Endothelial cell (in vitro differentiated cells): Measurements from ENCODE around the gene LCOR. TPM values are rescaled to one million over a fixed set of nuclear protein-coding genes. Genes with fewer than 3 reads are reported as not detected.

Experiments used
- DNase-seq: peaks from one replicate; pipeline ENCODE4 v3.0.0; 2021; ENCODE audit warnings: low spot score
- H3K27ac Mint-ChIP-seq: one replicate; pipeline ENCODE4 v1.8.0; 2021; ENCODE audit warnings: mixed read lengths, inconsistent platforms; ENCODE audit not compliant: unreplicated experiment
- H3K27me3 Mint-ChIP-seq: one replicate; pipeline ENCODE4 v1.8.0; 2021; ENCODE audit warnings: mild to moderate bottlenecking, moderate library complexity, mixed read lengths, inconsistent platforms; ENCODE audit not compliant: unreplicated experiment
- H3K36me3 Mint-ChIP-seq: one replicate; pipeline ENCODE4 v1.8.0; 2021; ENCODE audit warnings: mild to moderate bottlenecking, low read depth, mixed read lengths, inconsistent platforms; ENCODE audit not compliant: unreplicated experiment
- H3K4me1 Mint-ChIP-seq: one replicate; pipeline ENCODE4 v1.8.0; 2021; ENCODE audit warnings: mild to moderate bottlenecking, mixed read lengths, inconsistent platforms; ENCODE audit not compliant: unreplicated experiment
- H3K4me3 Mint-ChIP-seq: one replicate; pipeline ENCODE4 v1.8.0; 2021; ENCODE audit warnings: mild to moderate bottlenecking, mixed read lengths, inconsistent platforms; ENCODE audit not compliant: unreplicated experiment
- H3K9me3 Mint-ChIP-seq: one replicate; pipeline ENCODE4 v1.8.0; 2021; ENCODE audit warnings: mixed read lengths, inconsistent platforms; ENCODE audit not compliant: unreplicated experiment
- total RNA-seq: library from RNA; stranded (reverse); fragmentation: NEBNext Ultra II Directional; extraction: Animal tissue kit (Norgen Biotek cat#: 25700); gene quantifications from one replicate; pipeline ENCODE4 v1.2.1, GENCODE V29; 2021; ENCODE audit not compliant: unreplicated experiment
- TF ChIP-seq, protein P1 (sequence below): fragments of 200-600 bp; sonication (generic); IDR thresholded peaks from one replicate; pipeline ENCODE4 v1.5.0; 2021; ENCODE audit warnings: antibody characterized with exemption; ENCODE audit not compliant: unreplicated experiment

Gene LCOR
- total RNA-seq, 1 donor from 2014 or later, result 36.6 TPM

DNA sequence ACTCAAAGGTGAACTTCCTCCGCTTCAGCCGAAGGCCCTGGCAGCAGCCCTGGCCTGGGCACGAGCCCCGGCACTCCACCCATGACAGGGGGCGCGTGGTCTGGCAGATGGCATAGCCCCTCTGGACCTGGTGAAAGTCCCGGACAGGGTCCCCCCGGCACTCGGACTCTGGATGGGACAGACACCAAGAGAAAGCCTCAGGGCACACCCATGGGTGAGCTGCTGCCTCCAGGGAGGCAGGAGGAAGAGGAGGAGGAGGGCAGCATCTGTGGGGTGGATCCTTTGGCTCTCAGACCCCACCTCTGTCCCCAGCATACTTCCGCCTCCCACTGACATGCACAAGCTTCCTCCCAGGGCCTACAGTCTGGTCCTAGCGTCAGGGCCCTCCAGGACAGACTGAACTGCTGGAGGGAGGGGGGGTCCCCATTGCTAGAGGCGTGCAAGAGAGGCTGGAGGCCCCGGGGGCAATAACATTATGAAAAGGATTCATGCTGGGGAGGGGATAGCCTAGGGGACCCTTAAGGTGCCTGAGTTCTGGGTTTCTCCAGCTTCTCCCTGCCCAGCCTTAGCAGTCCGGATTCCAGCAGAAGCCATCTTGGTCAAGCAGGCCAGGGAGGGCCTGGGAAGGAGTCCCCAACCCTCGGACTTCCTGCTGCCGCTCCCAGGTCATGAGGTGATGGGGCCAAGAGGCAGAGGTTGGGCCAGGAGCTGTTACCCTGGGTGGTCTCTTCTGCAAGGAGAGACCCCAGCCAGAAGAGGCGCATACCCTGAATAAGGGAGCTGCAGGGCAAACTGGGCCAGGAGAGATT lies 169.3 kb downstream of the LCOR start:
- H3K27ac Mint-ChIP-seq, result no peak overlapping the region
- H3K27me3 Mint-ChIP-seq, result peaks cover 8% of the 10 kb centered on the region
- H3K4me1 Mint-ChIP-seq, result peaks cover 11% of the 10 kb centered on the region
- TF ChIP-seq, protein P1, sequence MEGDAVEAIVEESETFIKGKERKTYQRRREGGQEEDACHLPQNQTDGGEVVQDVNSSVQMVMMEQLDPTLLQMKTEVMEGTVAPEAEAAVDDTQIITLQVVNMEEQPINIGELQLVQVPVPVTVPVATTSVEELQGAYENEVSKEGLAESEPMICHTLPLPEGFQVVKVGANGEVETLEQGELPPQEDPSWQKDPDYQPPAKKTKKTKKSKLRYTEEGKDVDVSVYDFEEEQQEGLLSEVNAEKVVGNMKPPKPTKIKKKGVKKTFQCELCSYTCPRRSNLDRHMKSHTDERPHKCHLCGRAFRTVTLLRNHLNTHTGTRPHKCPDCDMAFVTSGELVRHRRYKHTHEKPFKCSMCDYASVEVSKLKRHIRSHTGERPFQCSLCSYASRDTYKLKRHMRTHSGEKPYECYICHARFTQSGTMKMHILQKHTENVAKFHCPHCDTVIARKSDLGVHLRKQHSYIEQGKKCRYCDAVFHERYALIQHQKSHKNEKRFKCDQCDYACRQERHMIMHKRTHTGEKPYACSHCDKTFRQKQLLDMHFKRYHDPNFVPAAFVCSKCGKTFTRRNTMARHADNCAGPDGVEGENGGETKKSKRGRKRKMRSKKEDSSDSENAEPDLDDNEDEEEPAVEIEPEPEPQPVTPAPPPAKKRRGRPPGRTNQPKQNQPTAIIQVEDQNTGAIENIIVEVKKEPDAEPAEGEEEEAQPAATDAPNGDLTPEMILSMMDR, result no peak
- H3K4me3 Mint-ChIP-seq, result no peak overlapping the region
- H3K9me3 Mint-ChIP-seq, result no peaks in the 10 kb centered on the region
- H3K36me3 Mint-ChIP-seq, result no peaks in the 10 kb centered on the region
- DNase-seq, result no peak

DNA sequence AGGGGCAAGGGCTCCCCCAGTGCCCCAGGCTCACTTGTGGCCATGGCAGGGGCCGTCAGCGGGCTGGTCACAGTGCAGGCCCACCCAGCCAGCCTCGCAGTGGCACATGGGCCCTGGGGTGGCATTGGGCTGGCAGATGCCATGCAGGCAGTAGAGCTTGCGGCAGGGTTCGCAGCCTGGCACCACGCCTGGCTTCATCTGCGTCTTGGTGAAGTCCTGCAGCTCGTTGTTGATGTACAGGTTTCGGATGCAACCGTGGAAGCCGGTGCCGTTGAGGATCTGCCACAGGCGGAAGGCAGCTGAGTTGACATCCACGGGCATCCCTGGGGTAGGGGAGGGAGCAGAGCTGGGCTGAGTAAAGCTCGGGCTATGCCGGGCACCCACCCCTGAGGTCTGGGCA lies 170.6 kb downstream of the LCOR start:
- Mint-ChIP-seq H3K9me3 (no peaks in the 10 kb centered on the region), H3K36me3 (no peaks in the 10 kb centered on the region), H3K4me1 (peaks cover 2% of the 10 kb centered on the region), H3K27ac (no peak overlapping the region), H3K4me3 (no peak overlapping the region), H3K27me3 (peaks cover 8% of the 10 kb centered on the region)
- TF ChIP-seq, protein P1, result no peak
- DNase-seq, result no peak

DNA sequence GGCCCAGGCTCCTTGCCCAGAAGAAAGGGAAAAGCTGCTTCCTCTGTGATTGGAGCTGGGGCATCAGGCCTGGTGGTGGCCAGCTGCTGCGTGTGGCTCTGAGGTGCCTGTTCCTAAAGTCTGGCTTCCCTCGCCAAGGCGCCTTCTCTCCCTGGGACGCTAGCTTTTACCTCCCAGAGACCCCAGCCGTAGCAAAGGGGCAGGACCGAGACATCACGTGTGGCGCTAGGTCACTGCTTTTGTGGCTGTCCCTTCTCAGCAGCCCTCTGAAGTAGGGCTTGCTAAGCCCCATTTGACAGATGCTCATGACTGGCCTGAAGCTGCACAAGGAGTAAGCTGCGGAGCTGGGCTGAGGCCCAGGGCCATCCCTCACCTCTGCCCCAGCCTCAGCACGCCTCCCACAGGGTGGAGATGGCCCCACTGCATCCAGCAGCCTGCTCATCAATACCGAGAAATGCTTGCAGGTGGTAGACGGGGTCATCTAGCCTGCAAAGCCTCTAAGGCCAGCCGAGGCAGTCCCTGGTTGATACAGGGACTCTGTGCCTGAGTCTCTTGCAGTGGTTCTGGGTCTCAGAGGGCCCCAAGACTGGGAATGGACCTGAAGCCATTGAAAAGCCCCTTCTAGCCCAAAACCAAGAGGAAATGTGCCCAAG lies 171.2 kb downstream of the LCOR start:
- Mint-ChIP-seq H3K36me3 (no peaks in the 10 kb centered on the region), H3K4me1 (peaks cover 2% of the 10 kb centered on the region), H3K27ac (no peak overlapping the region), H3K9me3 (no peaks in the 10 kb centered on the region), H3K27me3 (peaks cover 7% of the 10 kb centered on the region), H3K4me3 (no peak overlapping the region)
- DNase-seq, result no peak
- TF ChIP-seq, protein P1, result no peak

DNA sequence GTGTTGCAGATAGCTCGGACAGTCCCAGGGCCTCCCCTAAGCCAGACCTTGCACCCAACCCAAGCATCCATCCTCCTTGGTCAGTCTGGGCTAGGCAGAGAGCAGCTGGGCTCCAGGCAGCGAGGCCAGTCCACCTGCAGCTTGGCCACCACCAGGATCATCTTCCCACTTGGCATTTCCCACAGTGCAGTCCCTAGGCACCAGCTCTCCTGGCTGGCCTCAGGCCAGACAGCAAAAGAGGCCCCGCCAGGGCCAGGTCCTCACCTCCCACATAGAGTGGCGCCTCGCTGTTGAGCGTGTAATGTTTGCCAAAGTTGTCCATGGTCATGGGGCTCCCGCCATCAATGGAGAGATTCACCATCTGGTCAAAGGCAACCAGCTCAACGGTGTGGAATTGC lies 171.7 kb downstream of the LCOR start:
- Mint-ChIP-seq H3K27me3 (peaks cover 6% of the 10 kb centered on the region), H3K27ac (no peak overlapping the region), H3K4me1 (peaks cover 2% of the 10 kb centered on the region), H3K36me3 (no peaks in the 10 kb centered on the region), H3K9me3 (no peaks in the 10 kb centered on the region), H3K4me3 (no peak overlapping the region)
- TF ChIP-seq, protein P1, result no peak
- no peak for DNase-seq

DNA sequence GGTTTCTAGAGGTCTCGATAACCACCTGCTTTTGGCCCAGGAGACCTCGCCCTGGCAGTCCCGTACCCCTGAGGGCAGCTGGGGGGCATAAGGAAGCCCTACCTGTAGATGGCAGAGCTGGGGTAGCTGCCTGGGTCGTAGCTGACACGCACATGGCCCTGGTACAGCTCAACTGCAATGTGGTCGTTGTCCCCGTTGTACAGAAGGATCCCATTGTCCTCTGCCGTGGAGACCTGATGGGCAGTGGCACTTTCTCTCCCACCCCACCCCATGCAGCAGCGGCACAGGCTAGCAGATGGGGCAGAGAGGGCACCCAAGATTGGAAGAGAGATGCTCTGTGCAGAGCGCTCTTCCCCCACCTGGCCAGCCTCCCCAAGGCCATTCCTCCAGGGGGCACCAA lies 172.5 kb downstream of the LCOR start:
- DNase-seq, result no peak
- H3K36me3 Mint-ChIP-seq, result no peaks in the 10 kb centered on the region
- H3K27ac Mint-ChIP-seq, result no peak overlapping the region
- H3K4me3 Mint-ChIP-seq, result no peak overlapping the region
- peaks cover 6% of the 10 kb centered on the region for H3K27me3 Mint-ChIP-seq
- peaks cover 2% of the 10 kb centered on the region for H3K4me1 Mint-ChIP-seq
- H3K9me3 Mint-ChIP-seq, result no peaks in the 10 kb centered on the region
- TF ChIP-seq, protein P1, result no peak
